HepG2 (cell line): ENCODE results near the gene IGFBP7. TPM values are rescaled to one million over a fixed set of nuclear protein-coding genes. Genes with fewer than 3 reads are reported as not detected.

Experiments
- ATAC-seq: fragments of 200-7000 bp; cut with Tn5 transposase; 3 replicates; pipeline ENCODE4 v1.9.1; 2020; ENCODE audit warnings: mild to moderate bottlenecking, moderate library complexity
- BruUV-seq: library from RNA; stranded (reverse); fragments of 400-500 nt; replicated peaks from 2 replicates; lab custom pipeline; 2021; lab: Mats Ljungman, UMichigan
- CTCF ChIA-PET: fragments of 300-600 bp; formaldehyde crosslinking; extraction: SDS; loops from one replicate; lab custom pipeline; 2021; ENCODE audit warnings: low total read pairs, inconsistent platforms, low intra/inter-chr PET ratio; lab: Yijun Ruan, JAX
- POLR2A ChIA-PET: fragments of 350-600 bp; sonication (Branson Sonifier 250); formaldehyde crosslinking; loops from one replicate; lab custom pipeline; 2020; ENCODE audit warnings: antibody characterized with exemption, inconsistent platforms; lab: Yijun Ruan, JAX
- DNase-seq: peaks from one replicate; pipeline ENCODE4 v3.0.0-alpha.2; 2015; ENCODE audit warnings: low spot score
- FAIRE-seq: peaks from 3 replicates; lab custom pipeline; 2011; peaks lifted over from hg19 to GRCh38; lab: Jason Lieb, UNC
- H2AFZ ChIP-seq: one replicate; pipeline ENCODE4 v1.6.1; 2011; ENCODE audit warnings: low read length, inconsistent platforms
- H3K27ac ChIP-seq: fragments of 300-600 bp; 3 replicates; pipeline ENCODE4 v1.8.0; 2011; ENCODE audit warnings: mixed run types, mild to moderate bottlenecking, mixed read lengths, low read length, inconsistent platforms; ENCODE audit not compliant: insufficient read depth; ENCODE audit errors: extremely low read length
- H3K27me3 ChIP-seq, 2 experiments: fragments of 200-600 bp in 1 of 2; 2 replicates in 1 of 2; 3 replicates in 1 of 2; pipeline versions ENCODE4 v1.6.0 to v1.8.0; 2011; ENCODE audit warnings: low read length in 2 of 2, mild to moderate bottlenecking in 2 of 2, moderate library complexity in 2 of 2, inconsistent platforms in 1 of 2; ENCODE audit not compliant: insufficient read depth in 2 of 2, control insufficient read depth in 1 of 2
- H3K36me3 ChIP-seq, 2 experiments: fragments of 200-600 bp in 1 of 2; replicated peaks in 1 of 2; 2 replicates in 1 of 2; 3 replicates in 1 of 2; pipeline versions ENCODE4 v1.5.1 to v1.8.0; 2011; ENCODE audit warnings: low read length in 2 of 2, inconsistent platforms in 1 of 2; ENCODE audit not compliant: insufficient read depth in 2 of 2, control insufficient read depth in 1 of 2
- H3K4me1 ChIP-seq: 2 replicates; pipeline ENCODE4 v1.5.1; 2012; ENCODE audit warnings: low read length, inconsistent platforms; ENCODE audit not compliant: insufficient read depth
- H3K4me2 ChIP-seq: 2 replicates; pipeline ENCODE4 v1.6.0; 2011; ENCODE audit warnings: low read depth, low read length, inconsistent platforms
- H3K4me3 ChIP-seq, 3 experiments: fragments of 200-600 bp in 1 of 3; sonication (generic), shearing (Covaris generic) in 1 of 3; replicated peaks in 1 of 3; 2 replicates each; pipeline ENCODE4 v1.5.1; 2011 to 2016; ENCODE audit warnings: low read length in 3 of 3, inconsistent platforms in 2 of 3, low read depth in 2 of 3, mild to moderate bottlenecking in 2 of 3, control low read depth in 1 of 3, mixed read lengths in 1 of 3; ENCODE audit not compliant: insufficient read depth in 1 of 3
- H3K79me2 ChIP-seq: one replicate; pipeline ENCODE4 v1.6.1; 2011; ENCODE audit warnings: low read length, inconsistent platforms; ENCODE audit not compliant: insufficient read depth
- H3K9ac ChIP-seq: 2 replicates; pipeline ENCODE4 v1.6.0; 2011; ENCODE audit warnings: mild to moderate bottlenecking, low read depth, low read length, inconsistent platforms; ENCODE audit not compliant: insufficient read depth
- H3K9me3 ChIP-seq: 2 replicates; pipeline ENCODE4 v1.5.1; 2012; ENCODE audit warnings: mild to moderate bottlenecking, low read length
- H4K20me1 ChIP-seq: 2 replicates; pipeline ENCODE4 v1.6.0; 2011; ENCODE audit warnings: inconsistent platforms, mild to moderate bottlenecking, low read length, moderate library complexity; ENCODE audit not compliant: insufficient read depth
- E2F2 ChIP-seq: sonication (generic); formaldehyde crosslinking; IDR thresholded peaks from 2 replicates; pipeline ENCODE4 v1.4.0; 2020; ENCODE audit warnings: missing genetic modification reagents, borderline replicate concordance
- ESRRA ChIP-seq: sonication (generic); formaldehyde crosslinking; IDR thresholded peaks from 2 replicates; pipeline ENCODE4 v1.5.1; 2020; ENCODE audit warnings: mild to moderate bottlenecking, low read depth, missing genetic modification reagents
- GLMP ChIP-seq: sonication (generic); formaldehyde crosslinking; IDR thresholded peaks from 2 replicates; pipeline ENCODE4 v1.9.0; 2021; ENCODE audit warnings: missing genetic modification reagents, mild to moderate bottlenecking, borderline replicate concordance
- HHEX ChIP-seq: IDR thresholded peaks from 2 replicates; pipeline ENCODE4 v1.6.1; 2016; ENCODE audit warnings: control low read depth
- HIVEP1 ChIP-seq: sonication (generic); formaldehyde crosslinking; IDR thresholded peaks from 2 replicates; pipeline ENCODE4 v1.4.0; 2020; ENCODE audit warnings: mild to moderate bottlenecking, missing genetic modification reagents
- JARID2 ChIP-seq: sonication (generic); formaldehyde crosslinking; IDR thresholded peaks from 2 replicates; pipeline ENCODE4 v1.8.1; 2023; ENCODE audit warnings: missing genetic modification reagents, inconsistent platforms; ENCODE audit not compliant: insufficient replicate concordance
- MED8 ChIP-seq: sonication (generic); formaldehyde crosslinking; IDR thresholded peaks from 2 replicates; pipeline ENCODE4 v1.8.1; 2023; ENCODE audit warnings: mild to moderate bottlenecking, missing genetic modification reagents; ENCODE audit not compliant: insufficient replicate concordance
- PITX1 ChIP-seq: sonication (generic); formaldehyde crosslinking; IDR thresholded peaks from 2 replicates; pipeline ENCODE4 v1.5.1; 2020; ENCODE audit warnings: mild to moderate bottlenecking, missing genetic modification reagents
- SMYD3 ChIP-seq: sonication (generic); formaldehyde crosslinking; IDR thresholded peaks from 2 replicates; pipeline ENCODE4 v1.8.1; 2023; ENCODE audit warnings: mild to moderate bottlenecking, missing genetic modification reagents
- SSRP1 ChIP-seq: IDR thresholded peaks from 2 replicates; pipeline ENCODE4 v1.6.1; 2016; ENCODE audit warnings: control low read depth
- THAP9 ChIP-seq: sonication (generic); formaldehyde crosslinking; IDR thresholded peaks from 2 replicates; pipeline ENCODE4; 2020; ENCODE audit warnings: missing genetic modification reagents, mild to moderate bottlenecking, borderline replicate concordance
- ZNF331 ChIP-seq: sonication (generic); formaldehyde crosslinking; IDR thresholded peaks from 2 replicates; pipeline ENCODE4 v1.4.0; 2020; ENCODE audit warnings: missing genetic modification reagents
- ZNF562 ChIP-seq: sonication (generic); formaldehyde crosslinking; IDR thresholded peaks from 2 replicates; pipeline ENCODE4 v1.8.0; 2022; ENCODE audit warnings: missing genetic modification reagents, borderline replicate concordance
- ZNF768 ChIP-seq: sonication (generic); formaldehyde crosslinking; IDR thresholded peaks from 2 replicates; pipeline ENCODE4 v1.4.0; 2020; ENCODE audit warnings: missing genetic modification reagents
- ZNF883 ChIP-seq: sonication (generic); formaldehyde crosslinking; IDR thresholded peaks from 2 replicates; pipeline ENCODE4 v1.5.1; 2020; ENCODE audit warnings: mild to moderate bottlenecking, missing genetic modification reagents; ENCODE audit errors: not compliant biosample characterization
- WGBS: methylation state at CpG from one replicate; pipeline ENCODE4 v1.1.6; 2017; ENCODE audit warnings: low lambda C conversion rate; 5-methylcytosine and 5-hydroxymethylcytosine counted together
- in situ Hi-C: cut with HindIII; loops from 2 replicates; pipeline ENCODE4 v1.10.0; 2017; ENCODE audit warnings: low pct_unique_long_range_greater_than_20kb; ENCODE audit not compliant: extremely low pct_ligation_motif_present
- intact Hi-C: fragments of 100-400 bp; cut with micrococcal nuclease; formaldehyde crosslinking; loops from one replicate; pipeline ENCODE4 v1.10.0; 2022; ENCODE audit not compliant: unreplicated experiment
- polyA plus RNA-seq, 8 experiments: library from polyadenylated mRNA; depleted of rRNA in 3 of 8; stranded (reverse) in 7 of 8; unstranded in 1 of 8; fragments of >200 nt; fragmentation: Illumina TruSeq in 4 of 8; extraction: Trizol in 4 of 8; gene quantifications; 2 replicates each; pipeline versions ENCODE4 v1.2.1 to v1.2.3, GENCODE V29; 2011 to 2016; ENCODE audit warnings: low read depth in 4 of 8, missing spikeins in 1 of 8, mixed read lengths in 1 of 8; ENCODE audit not compliant: insufficient read depth in 1 of 8
- total RNA-seq, 5 experiments: library from RNA; depleted of rRNA; stranded (reverse); fragments of >200 nt; fragmentation: Illumina TruSeq; extraction: Trizol; gene quantifications; 2 replicates each; pipeline ENCODE4 v1.2.3, GENCODE V29; 2016; ENCODE audit warnings: low read depth in 1 of 5

Gene IGFBP7
- total and polyA plus RNA-seq, 2 of the 13 experiments (the other 11 are each of a cell fraction or from before 2014, with no cell fraction given), result 1.1 to 1.3 TPM

GRCh38 chr4:57053508-57053907, 56.7 kb downstream of the IGFBP7 start:
- no peak overlapping the region for H3K4me2 ChIP-seq
- in situ Hi-C loops, result no loop called here
- no peak for FAIRE-seq
- DNase-seq, result no peak
- H3K79me2 ChIP-seq, result no peaks in the 10 kb centered on the region
- no peaks in the 10 kb centered on the region for H3K4me1 ChIP-seq
- H3K4me3 ChIP-seq, result no peak overlapping the region
- 32% methylated on average over 5 of the region's 5 CpGs for WGBS
- intact Hi-C loops, result no loop called here
- ChIA-PET CTCF (no interaction called here), POLR2A (no interaction called here)
- H3K36me3 ChIP-seq, result no peaks in the 10 kb centered on the region
- BruUV-seq, result no TSS peak
- H3K9me3 ChIP-seq, result no peaks in the 10 kb centered on the region
- no peaks in the 10 kb centered on the region for H4K20me1 ChIP-seq
- TF ChIP-seq GLMP (CRISPR knock-in tag), result no peak
- TF ChIP-seq ESRRA (CRISPR knock-in tag), result no peak
- no peak for TF ChIP-seq ZNF331
- no peak for TF ChIP-seq SMYD3
- TF ChIP-seq HHEX (CRISPR knock-in tag), result no peak
- TF ChIP-seq MED8 (CRISPR knock-in tag), result no peak
- TF ChIP-seq SSRP1 (CRISPR knock-in tag), result no peak
- no peak for TF ChIP-seq ZNF883 (CRISPR knock-in tag)
- no peak for TF ChIP-seq PITX1
- TF ChIP-seq ZNF768 (CRISPR knock-in tag), result no peak
- no peak for TF ChIP-seq E2F2
- no peak for TF ChIP-seq THAP9 (CRISPR knock-in tag)
- no peak for TF ChIP-seq ZNF562 (CRISPR knock-in tag)
- no peak for TF ChIP-seq HIVEP1 (CRISPR knock-in tag)
- no peak for TF ChIP-seq JARID2 (CRISPR knock-in tag)
- no peak overlapping the region for H3K27ac ChIP-seq
- H3K9ac ChIP-seq, result no peak overlapping the region
- ATAC-seq, result no peak
- no peak overlapping the region for H2AFZ ChIP-seq
- H3K27me3 ChIP-seq, result peaks cover 0 to 12% of the 10 kb centered on the region in 2 experiments; a peak in 3 of 5 replicates
